Pulmonary artery endothelial cell (primary cell): ENCODE measurements around the gene PI4K2A. TPM values are rescaled to one million over a fixed set of nuclear protein-coding genes. Genes with fewer than 3 reads are reported as not detected.
A peak's percentile ranks its signal among the peaks of the same experiment; 100 is the strongest.

Experiments used
- DNase-seq: peaks from one replicate; pipeline ENCODE4 v3.0.0-alpha.2; 2011; ENCODE audit warnings: low read depth, low spot score
- total RNA-seq: library from RNA; depleted of rRNA; stranded (reverse); fragments of >200 nt; gene quantifications from 2 replicates; pipeline ENCODE4 v1.2.3, GENCODE V29; 2014

The PI4K2A gene
- 17.1 and 19.3 TPM in 2 replicates for total RNA-seq

DNA sequence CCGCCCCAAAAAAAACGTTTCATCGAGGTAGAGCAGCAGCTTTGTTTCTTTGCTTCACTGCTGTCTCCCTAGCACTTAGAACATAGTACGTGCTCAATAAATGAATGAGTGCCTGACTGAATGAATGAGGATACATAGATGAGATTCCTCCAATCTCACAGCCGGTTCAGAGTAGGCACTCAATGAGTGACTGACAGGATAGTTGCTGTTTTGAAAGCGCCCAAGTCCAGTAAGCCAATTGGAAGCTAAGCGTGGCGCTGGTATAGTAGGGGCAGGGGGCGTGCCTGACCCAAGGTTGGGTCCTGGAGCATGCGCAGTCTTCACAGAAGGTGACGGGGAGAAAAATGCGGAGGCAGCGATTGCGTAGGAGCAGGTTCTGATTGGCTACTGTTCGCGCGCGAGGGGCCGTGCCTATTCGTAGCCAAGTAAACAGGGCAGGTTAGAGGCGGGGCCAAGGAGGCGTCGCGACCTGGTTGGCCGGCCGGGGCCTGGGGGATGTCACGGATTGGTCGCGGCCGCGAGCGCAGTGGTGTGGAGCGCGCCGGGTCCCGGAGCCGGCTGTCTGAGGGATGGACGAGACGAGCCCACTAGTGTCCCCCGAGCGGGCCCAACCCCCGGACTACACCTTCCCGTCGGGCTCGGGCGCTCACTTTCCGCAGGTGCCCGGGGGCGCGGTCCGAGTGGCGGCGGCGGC, at the start of gene PI4K2A:
Gene PI4K2A (plus strand): TSS at position 498 of the 694 bp plus-strand sequence. CDS start 72 bp downstream, at position 570.
- DNase-seq, result peak; percentile 98

DNA sequence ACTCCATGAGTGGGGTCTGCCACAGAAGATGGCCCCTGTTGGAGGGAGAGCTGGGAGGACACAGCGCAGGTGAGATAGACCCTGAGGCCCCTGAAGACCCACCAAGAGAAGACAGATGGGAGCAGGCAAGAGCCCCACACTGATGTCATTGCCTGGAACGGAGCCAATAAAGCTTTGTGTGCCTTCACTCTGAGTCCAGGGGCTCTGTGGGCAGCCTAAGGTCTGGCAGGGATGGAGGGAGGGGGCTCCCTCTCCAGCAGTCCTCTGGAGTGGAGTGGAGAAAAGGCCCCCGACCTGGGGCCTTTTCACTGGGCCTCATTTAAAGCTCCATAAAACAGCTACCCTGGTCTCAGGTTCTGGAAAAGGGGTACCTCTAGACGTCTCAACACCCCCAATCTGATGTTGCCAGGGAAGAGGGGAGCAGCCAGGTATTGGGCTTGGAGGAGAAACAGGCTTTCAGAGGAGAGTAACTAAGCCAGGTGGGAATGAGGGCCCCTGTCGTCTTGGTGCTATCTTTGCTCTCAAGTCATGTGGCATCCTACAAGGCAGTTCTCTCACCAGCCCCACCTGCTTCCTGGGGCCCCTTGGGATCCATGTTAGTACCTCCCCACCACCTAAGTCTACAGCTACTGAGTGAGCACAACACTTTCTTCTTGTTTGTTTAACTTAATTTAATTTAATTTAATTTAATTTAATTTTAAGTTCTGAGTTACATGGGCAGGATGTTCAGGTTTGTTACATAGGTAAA, 49.5 kb upstream of the PI4K2A start:
- DNase-seq, result no peak

DNA sequence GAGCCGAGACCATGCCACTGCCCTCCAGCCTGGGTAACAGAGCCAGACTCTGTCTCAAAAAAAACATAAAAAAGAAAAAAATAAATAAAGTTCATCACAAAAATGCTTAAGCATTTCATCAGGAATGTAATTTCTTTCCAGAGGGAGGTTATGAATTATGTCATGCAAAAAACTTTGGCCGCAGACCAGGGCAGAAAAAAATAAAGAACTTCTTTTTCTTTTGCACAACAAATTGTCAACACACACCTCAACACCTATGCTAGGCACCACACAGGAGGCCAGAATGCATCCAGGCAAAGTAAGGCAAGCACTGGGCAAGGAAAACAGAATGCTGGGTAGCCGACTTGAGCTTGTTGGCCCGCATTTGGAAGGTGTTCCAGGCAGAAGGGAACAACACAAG, 47.0 kb upstream of the PI4K2A start:
- no peak for DNase-seq

DNA sequence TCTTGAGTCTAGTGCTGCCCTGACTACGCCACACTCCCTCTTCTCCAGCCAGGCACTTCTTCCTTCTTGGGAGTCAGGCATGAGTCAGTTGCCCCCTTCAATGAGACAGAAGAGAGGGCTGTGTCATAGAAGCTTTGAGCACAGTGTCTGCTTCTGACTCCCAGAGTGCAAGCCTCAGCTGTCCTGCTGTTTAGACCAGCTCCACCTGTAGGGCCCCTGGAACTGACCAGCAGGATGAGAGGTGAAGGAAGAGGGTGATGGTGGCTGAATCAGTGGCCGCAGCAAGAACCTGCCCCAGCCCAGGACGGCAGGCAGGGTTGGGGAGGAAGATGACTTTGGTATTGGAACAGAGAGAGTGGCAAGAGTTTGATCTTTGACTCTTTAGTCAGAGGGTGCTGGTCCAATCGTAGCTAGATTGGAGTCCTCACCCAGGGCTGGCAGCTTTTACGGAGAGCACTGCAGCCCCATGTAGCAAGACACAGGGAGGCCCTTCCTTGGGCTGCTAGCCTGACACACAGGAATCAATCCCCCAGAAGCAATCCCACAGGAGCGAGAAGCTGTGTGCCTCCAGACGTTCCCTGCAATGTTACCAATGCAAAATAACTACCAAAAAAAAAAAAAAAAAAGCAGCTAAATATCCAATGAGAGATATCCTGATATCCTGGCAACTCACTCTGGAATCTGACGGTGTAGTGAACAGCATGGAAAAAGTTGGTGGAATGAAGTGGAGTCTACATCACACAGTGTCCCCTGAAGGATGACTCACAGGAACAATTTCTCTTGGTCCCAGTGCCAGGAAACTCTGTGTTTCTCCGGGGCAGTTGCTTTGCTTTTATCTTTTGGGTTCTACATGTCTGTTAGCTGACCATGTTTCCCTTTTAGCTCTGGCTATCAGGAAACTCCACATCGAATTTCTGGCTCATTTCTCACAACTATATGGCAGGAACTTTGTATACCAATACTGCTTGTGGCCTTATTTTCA, 44.1 kb upstream of the PI4K2A start:
- DNase-seq, result peak; percentile 94

DNA sequence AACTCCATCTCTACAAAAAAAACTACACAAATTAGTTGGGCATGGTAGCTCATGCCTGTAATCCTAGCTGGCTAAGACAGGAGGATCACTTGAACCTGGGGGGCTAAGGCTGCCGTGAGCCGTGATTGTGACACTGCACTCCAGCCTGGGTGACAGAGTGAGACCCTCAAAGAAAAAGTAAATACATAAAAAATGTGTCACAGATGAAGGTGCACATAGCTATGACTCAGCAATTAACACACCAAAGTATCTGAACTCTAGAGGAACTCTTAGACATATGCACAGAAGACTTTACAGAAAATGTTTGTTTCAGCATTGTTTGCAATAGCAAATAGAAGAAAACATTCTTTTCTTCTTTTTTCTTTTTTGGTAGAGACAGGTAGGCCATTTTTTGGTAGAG, 42.7 kb upstream of the PI4K2A start:
- no peak for DNase-seq

DNA sequence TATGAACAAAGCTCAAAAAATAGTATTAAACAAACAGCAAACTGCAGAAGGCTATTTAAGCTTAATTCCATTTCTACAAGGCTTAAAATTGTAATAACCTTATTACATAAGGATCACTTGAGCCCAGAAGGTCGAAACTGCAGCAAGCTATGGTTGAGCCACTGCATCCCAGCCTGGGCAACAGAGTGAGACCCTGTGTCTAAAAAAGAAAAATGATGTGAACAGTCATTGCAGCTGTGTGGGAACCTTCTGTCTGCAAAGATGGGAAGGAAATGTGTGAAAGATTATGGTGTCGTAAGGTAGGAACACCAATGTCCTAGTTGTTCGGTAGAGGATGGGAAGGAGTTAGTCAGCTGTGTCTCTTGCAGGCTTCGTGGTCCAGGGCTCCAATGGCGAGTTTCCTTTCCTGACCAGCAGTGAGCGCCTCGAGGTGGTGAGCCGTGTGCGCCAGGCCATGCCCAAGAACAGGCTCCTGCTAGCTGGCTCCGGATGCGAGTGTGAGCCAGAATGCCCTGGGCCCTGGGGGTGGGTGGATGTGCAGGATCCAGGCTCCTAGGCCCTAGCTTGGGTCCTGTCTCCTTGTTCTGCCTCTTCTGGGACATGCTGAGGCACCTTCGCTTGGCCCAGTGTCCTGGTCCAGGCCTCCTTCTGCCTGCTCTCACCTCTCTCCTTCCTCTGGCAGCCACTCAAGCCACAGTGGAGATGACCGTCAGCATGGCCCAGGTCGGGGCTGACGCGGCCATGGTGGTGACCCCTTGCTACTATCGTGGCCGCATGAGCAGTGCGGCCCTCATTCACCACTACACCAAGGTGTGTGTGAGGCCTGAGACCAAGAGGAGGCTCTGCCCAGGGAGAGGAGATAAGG, 41.8 kb upstream of the PI4K2A start:
- no peak for DNase-seq

DNA sequence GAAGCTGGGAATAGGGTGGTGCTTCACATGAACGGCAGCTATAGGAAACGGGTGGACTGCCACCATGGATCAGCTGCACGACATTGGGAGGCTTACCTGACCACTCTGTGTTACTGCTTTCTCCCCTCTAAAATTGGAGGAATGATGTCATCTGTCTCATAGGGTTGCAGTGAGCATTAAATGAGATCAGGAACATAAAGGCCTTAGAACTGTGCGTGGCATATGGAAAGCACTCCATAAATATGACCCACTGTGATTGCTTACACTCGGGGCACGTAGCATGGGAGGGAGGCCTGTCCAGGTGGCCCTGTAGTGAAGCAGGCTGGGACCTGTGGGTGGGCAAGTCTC, 41.2 kb upstream of the PI4K2A start:
- no peak for DNase-seq

DNA sequence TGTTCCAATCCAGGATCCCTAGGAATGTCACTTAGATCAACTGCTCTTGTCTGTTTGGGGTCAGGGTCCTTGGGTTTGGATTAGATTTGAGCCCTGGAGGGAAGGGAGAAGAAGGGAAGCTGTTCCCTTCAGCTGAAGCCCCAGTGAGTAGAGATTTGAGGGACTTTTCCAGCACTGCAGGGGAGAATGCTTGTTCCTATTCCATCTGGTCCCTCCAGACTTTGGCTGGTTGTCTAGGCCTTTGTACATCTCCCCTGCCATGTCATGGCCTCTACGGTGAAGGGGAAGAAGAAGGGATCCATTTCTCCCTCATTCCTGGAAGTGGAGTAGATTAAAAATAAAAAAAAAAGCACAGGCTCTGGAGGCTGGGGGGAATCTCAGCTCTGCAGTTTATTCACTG, 39.9 kb upstream of the PI4K2A start:
- no peak for DNase-seq

DNA sequence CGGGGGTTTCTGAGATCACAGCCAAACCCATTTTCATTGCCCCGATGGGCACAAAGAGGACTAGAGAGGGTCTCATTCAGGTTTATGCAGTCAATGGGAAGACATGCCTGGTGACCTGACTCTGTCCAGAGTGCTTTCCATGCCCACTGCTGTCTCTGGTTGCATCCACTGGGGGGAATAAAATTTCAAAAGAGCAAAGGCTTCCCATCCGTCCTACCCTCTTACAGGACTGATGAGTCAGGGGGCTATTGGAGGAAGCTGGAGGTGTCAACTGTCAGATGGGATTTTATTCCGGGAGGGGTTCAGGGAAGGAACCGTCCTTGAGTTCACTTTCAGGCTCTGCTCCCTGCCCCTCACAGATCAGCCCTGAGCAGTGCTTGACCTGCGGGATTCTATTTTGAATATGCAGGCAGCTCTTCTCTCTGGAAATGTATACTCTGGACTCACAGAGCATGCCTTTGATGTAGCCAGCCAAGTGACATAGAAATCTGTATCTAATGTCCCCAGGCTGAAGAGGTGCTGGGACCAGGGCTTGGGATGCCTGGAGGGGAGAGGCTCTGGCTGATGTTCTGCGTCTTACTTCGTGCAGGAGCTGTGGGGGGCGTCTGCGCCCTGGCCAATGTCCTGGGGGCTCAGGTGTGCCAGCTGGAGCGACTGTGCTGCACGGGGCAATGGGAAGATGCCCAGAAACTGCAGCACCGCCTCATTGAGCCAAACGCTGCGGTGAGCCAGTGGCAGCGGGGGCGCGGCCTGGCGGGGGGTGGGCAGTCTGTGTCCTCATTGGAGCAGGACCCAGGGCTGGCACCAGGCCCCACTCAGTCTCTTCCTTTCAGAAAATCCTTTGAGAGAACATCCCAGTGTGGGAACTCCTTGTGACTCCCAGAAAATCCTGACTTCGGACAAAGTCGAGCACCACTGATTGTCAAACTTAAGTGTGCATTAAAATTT, 38.9 kb upstream of the PI4K2A start:
- DNase-seq, result no peak

DNA sequence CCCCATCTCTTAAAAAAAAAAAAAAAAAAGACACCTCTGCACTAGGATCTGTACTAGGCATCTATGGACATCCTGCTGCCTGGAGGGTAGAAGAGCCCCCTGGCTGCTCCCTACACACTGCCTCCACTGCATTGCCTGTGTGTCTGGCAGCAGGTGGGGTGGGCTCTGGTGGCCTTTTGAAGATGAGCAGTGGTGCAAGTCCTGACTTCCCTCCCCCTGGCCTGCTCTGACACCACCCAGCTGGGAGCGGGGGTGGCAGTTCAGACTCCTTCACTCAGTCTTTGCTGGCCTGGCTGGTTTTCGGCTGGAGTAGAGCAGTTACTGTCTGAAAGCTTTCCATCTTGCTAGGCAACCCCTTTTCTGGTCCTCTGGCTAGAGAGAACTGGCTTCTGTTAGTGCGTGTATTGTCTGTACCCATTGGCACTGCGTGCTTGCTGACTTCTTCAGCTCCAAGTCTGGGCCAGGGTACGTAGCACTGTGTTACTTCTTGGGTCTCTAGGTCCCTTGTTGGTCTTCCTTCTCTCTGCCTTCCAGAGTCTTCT, 33.3 kb upstream of the PI4K2A start:
- no peak for DNase-seq

DNA sequence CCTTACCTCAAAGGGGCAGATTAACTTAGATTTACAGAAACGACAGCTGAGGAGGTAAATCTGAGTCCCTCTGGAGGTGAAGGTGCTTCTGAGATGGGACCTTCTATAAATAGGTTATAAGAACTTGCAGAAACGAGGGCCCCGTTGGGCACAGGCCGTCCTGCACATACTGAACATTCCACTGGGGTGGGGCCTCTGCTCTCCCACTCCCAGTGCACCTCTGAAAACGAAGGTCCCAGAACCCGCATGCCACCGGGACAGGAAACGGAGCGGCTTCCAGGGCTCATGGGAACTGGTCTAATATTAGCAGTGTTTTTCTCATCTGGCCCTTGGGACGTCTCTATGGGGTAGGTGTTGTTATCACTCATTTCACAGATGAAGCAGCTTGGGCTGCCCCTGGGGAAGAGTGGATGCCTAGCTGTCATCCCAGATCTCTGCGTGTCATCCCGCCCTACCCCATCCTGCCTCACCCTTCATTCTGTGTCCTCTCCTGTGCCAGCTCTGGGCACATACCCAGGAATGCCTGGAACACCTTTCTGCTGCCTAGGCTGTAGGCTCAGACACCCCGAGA, 31.4 kb upstream of the PI4K2A start:
- DNase-seq, result no peak

DNA sequence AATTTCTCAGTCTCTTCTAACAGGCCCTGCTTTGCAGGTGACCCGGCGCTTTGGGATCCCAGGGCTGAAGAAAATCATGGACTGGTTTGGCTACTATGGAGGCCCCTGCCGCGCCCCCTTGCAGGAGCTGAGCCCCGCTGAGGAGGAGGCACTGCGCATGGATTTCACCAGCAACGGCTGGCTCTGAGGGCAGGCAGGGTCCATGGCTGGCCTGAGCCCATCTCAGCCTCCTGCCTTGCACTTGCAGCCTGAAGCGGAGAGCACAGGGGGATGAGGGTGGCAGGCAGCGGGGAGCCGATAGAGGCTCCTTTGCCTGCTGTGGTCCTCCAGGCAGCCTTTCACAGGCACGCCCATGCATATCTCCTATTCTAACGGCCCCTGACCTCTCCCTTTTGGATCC, 29.0 kb upstream of the PI4K2A start:
- no peak for DNase-seq

DNA sequence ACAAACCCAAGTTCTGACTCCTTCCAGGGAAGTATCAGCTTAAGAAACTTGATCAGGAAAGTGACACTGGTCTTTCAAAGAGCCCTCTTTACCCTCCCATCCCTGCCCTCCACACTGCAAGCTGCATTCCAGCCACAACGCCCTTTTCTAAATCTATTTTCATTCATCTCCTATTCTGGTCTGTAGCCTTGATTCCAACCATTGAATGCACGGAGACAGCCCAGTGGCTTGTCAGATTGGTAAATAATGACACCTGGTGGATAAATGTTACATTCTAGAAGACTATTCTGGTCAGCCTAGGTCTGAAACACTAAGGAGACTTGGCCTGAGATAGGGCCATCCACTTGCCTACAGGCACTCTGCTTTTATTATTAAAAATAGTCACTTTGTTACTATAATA, 28.1 kb upstream of the PI4K2A start:
- DNase-seq, result no peak

DNA sequence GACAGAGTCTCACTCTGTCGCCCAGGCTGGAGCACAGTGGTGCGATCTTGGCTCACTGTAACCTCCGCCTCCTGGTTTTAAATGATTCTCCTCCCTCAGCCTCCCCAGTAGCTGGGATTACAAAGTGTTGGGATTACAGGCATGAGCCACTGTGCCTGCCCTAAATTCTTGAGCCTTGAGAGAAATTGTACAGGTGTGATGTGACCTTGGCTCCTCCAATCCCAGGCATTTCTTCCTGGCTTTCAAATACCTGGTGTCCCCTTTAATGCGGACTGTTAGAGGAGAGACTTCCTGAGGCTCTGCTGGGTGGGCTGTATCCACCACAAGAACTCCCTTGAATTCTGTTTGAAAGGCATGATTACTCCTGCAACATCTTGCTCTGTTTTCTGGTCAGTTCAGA, 22.2 kb upstream of the PI4K2A start:
- DNase-seq, result no peak

DNA sequence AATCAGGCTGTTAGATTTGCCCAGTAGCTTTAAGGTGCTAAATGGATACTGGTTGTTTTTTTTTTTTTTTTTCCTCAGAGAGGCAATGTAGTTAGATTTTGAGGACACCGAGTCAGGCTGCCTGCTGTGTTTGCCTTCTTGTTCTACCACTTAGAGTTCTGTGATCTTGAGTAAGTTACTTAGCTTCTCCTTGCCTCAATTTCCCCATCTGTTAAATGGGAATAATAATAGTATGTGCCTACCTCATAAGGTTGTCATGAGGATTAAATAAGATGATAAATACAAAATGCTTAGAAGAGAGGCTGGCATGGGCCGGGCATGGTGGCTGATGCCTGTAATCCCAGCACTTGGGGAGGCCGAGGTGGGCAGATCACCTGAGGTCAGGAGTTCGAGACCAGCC, 21.7 kb upstream of the PI4K2A start:
- no peak for DNase-seq

DNA sequence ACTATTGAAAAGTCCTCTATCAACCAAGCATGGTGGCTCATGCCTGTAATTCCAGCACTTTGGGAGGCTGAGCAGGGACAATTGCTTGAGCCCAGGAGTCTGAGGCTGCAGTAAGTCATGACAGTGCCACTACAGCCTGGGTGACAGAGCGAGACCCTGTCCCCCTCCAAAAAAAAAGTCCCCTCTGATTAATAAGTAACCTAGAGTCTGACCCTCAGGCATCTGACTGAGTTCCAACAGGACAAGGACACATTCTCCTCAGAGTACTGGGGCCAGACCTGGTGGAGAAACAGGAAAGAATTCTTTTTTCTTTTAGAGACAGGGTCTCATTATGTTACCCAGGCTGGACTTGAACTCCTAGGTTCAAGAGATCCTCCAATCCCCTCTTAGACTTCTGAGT, 17.2 kb upstream of the PI4K2A start:
- no peak for DNase-seq

DNA sequence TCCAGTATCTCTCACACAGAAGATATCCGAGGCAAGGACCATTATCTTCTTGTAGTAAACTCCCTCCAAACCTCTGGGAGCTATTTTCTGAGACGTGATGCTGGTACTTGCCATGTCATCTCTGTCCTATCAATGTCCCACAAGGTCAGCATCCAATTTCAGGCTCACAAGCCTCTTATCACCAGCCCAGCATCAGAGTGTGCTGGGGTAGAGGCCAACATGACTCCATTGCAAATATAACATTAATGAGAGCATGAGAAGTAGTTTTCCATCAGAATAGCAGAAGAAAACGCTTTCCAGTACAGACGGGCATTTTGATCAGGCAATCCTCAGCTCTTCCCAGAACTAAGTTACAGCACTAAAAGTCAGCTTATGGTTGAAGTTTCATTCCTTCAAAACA, 12.7 kb upstream of the PI4K2A start:
- DNase-seq, result no peak

DNA sequence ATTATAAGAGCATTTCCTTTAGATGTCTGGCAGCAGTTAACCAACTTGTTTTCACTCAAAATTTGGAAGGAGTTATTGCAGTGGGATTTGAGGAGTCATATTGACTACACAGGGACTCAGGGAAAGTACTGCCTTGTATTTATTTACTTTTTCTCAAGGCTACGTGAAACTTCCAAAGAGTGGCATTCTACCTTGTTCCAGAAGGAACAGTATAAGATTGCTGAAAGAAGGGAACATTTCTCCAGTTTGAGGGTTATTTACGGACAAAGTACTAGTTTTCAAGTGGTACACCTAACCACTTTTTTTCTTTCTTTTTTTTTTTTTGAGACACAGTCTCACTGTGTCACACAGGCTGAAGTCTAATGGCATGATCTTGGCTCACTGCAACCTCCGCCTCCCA, 12.2 kb upstream of the PI4K2A start:
- no peak for DNase-seq

DNA sequence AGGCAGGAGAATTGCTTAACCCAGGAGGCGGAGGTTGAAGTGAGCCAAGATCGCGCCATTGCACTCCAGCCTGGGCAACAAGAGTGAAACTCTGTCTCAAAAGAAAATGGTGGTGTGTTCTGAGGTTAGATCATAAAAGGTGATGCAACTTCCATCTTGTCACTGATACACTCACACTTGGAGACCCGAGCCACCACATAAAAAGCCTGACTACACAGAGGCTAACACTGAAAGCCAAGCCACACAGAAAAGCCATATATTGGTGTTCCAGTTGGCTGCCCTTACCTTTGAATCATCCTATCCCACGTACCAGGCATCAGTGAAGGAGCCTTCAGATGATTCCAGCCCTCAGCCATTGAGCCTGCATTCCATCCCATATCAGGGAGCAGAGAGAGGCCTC, 11.2 kb upstream of the PI4K2A start:
- DNase-seq, result no peak
